Lower lobe of right lung (tissue), 2 donors: ENCODE results near the gene SNX13. TPM values are rescaled to one million over a fixed set of nuclear protein-coding genes. Genes with fewer than 3 reads are reported as not detected.

Experiments
- ATAC-seq, 2 donors: fragments of 200-7000 bp; cut with Tn5 transposase; one replicate each; pipeline ENCODE4 v1.9.1; 2020 to 2022; ENCODE audit warnings: mild to moderate bottlenecking in 2 of 2, moderate library complexity in 2 of 2
- DNase-seq: peaks from one replicate; pipeline ENCODE4 v3.0.0-alpha.2; 2020
- H3K27ac ChIP-seq: fragments of 200-600 bp; one replicate; pipeline ENCODE4 v1.8.0; 2022
- H3K27me3 ChIP-seq: fragments of 200-600 bp; one replicate; pipeline ENCODE4 v1.8.0; 2022; ENCODE audit warnings: low read depth
- H3K36me3 ChIP-seq: fragments of 200-600 bp; one replicate; pipeline ENCODE4 v1.8.0; 2022; ENCODE audit warnings: mild to moderate bottlenecking
- H3K4me1 ChIP-seq: fragments of 200-600 bp; one replicate; pipeline ENCODE4 v1.8.0; 2022
- H3K4me3 ChIP-seq: fragments of 200-600 bp; one replicate; pipeline ENCODE4 v1.8.0; 2022; ENCODE audit warnings: mild to moderate bottlenecking
- H3K9me3 ChIP-seq: fragments of 200-600 bp; one replicate; pipeline ENCODE4 v1.8.0; 2022
- CTCF ChIP-seq: fragments of 200-600 bp; IDR thresholded peaks from one replicate; pipeline ENCODE4 v1.8.0; 2022; ENCODE audit warnings: antibody characterized with exemption, mild to moderate bottlenecking
- intact Hi-C: fragments of 100-400 bp; cut with DNase I; formaldehyde crosslinking; loops from one replicate; pipeline ENCODE4 v1.11.0; 2022
- total RNA-seq: library from RNA; stranded (reverse); fragmentation: NEBNext Ultra II Directional; extraction: Animal tissue kit (Norgen Biotek cat#: 25700); gene quantifications from one replicate; pipeline ENCODE4 v1.2.1, GENCODE V29; 2021
- donor health status: DM: no; HTN: yes; CAD: no; lungs with severe emphysema.

SNX13 gene
- total RNA-seq, 1 donor from 2014 or later = 62.7 TPM

DNA sequence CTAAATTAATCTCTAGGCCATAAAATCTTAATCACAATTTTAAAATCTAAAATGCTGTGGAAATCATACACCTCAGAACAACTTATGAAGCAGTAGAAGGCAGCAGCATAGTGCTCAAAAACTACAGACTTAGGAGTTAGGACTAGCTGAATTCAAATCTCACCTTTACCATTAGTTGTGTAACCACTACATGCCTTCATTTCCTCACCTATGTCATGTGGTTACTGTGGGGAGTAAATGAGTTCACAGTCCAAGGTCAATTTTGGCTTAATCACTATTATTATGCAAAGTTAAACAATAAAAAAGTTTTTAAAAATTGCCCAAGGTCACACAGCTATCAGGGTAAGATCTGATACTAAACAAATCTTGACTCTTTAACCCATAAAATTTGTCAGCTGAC, 37.0 kb downstream of the SNX13 start:
- DNase-seq (no peak), ATAC-seq (no peak)
- H3K4me3 ChIP-seq = no peak overlapping the region
- H3K27ac ChIP-seq = no peak overlapping the region
- no peaks in the 10 kb centered on the region for H3K36me3 ChIP-seq
- no peaks in the 10 kb centered on the region for H3K4me1 ChIP-seq
- no peaks in the 10 kb centered on the region for H3K9me3 ChIP-seq
- no peaks in the 10 kb centered on the region for H3K27me3 ChIP-seq
- intact Hi-C loops = no loop called here
- no peak for TF ChIP-seq CTCF

DNA sequence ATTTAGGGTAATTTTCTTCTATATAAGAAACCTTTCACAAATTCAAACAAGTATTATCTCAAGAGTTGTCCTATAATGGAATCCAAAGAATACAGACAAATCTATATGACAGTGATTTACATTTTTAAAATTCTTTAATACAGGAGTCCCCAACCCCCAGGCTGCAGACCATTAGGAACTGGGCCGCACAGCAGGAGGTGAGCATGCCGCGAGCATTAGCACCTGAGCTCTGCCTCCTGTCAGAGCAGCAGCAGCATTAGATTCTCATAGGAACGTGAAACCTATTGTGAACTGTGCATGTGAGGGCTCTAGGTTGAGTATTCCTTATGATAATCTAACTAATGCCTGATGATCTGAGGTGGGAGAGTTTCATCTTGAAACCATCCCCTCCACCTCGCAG, 37.7 kb downstream of the SNX13 start:
- no peaks in the 10 kb centered on the region for H3K27me3 ChIP-seq
- no peaks in the 10 kb centered on the region for H3K4me1 ChIP-seq
- DNase-seq (no peak), ATAC-seq (no peak)
- H3K36me3 ChIP-seq = no peaks in the 10 kb centered on the region
- no peak overlapping the region for H3K27ac ChIP-seq
- no peak for TF ChIP-seq CTCF
- intact Hi-C loops = no loop called here
- H3K4me3 ChIP-seq = no peak overlapping the region
- no peaks in the 10 kb centered on the region for H3K9me3 ChIP-seq

- DNase-seq = no peak
- Histone ChIP-seq H3K9me3 (no peaks in the 10 kb centered on the region), H3K4me1 (no peaks in the 10 kb centered on the region), H3K4me3 (no peak overlapping the region), H3K36me3 (no peaks in the 10 kb centered on the region), H3K27ac (no peak overlapping the region), H3K27me3 (no peaks in the 10 kb centered on the region)
- no peak for TF ChIP-seq CTCF
- ATAC-seq = no peak
- intact Hi-C loops = no loop called here
These were observed 39.8 kb downstream of the SNX13 start for GRCh38 chr7:17900464-17900863.

- H3K36me3 ChIP-seq = no peaks in the 10 kb centered on the region
- no peaks in the 10 kb centered on the region for H3K4me1 ChIP-seq
- intact Hi-C loops = no loop called here
- H3K27ac ChIP-seq = no peak overlapping the region
- no peaks in the 10 kb centered on the region for H3K9me3 ChIP-seq
- ATAC-seq (no peak), DNase-seq (no peak)
- TF ChIP-seq CTCF = no peak
- no peak overlapping the region for H3K4me3 ChIP-seq
- no peaks in the 10 kb centered on the region for H3K27me3 ChIP-seq
These were observed 42.2 kb downstream of the SNX13 start for GRCh38 chr7:17898111-17898510.

DNA sequence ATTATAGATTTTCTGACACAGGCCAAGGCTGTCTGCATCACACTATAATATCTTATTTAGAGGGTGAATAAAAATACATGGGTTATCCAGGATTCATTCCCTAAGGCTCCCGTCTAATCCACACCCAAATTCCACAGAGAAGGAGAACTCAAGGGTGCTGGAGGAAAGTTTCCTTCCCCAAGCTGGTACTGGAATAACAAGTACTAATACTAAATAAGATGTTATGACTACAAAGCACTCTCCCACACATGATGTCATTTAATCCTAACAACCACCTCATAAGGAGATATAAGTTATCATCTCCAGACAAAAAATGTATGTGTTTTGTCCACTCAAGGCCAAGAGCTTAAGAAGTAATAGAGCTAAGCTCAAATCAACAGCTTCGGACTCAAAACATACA, 53.0 kb downstream of the SNX13 start:
- H3K27ac ChIP-seq = no peak overlapping the region
- no peaks in the 10 kb centered on the region for H3K27me3 ChIP-seq
- no peak for ATAC-seq
- no peaks in the 10 kb centered on the region for H3K9me3 ChIP-seq
- H3K4me3 ChIP-seq = no peak overlapping the region
- DNase-seq = no peak
- H3K4me1 ChIP-seq = no peaks in the 10 kb centered on the region
- peaks cover 71% of the 10 kb centered on the region for H3K36me3 ChIP-seq
- no peak for TF ChIP-seq CTCF
- intact Hi-C loops = no loop called here

- Histone ChIP-seq H3K27me3 (no peaks in the 10 kb centered on the region), H3K27ac (no peak overlapping the region), H3K4me3 (no peak overlapping the region), H3K9me3 (no peaks in the 10 kb centered on the region), H3K36me3 (peaks cover 61% of the 10 kb centered on the region), H3K4me1 (no peaks in the 10 kb centered on the region)
- no peak for TF ChIP-seq CTCF
- no peak for ATAC-seq
- DNase-seq = no peak
- intact Hi-C loops = no loop called here
These were observed 57.6 kb downstream of the SNX13 start for GRCh38 chr7:17882685-17883084.
